PC-9 (cell line): ENCODE results near the gene ALKAL2. TPM values are rescaled to one million over a fixed set of nuclear protein-coding genes. Genes with fewer than 3 reads are reported as not detected.

ENCODE experiments used
- BruUV-seq: library from RNA; stranded (reverse); fragments of 400-500 nt; replicated peaks from 2 replicates; lab custom pipeline; 2021; lab: Mats Ljungman, UMichigan
- CTCF ChIA-PET: fragments of 300-600 bp; sonication (Branson Sonifier 250); formaldehyde crosslinking; loops from one replicate; lab custom pipeline; 2022; ENCODE audit warnings: antibody characterized with exemption; lab: Charles Lee
- POLR2A ChIA-PET: fragments of 300-600 bp; sonication (Branson Sonifier 250); formaldehyde crosslinking; loops from one replicate; lab custom pipeline; 2022; ENCODE audit warnings: antibody characterized with exemption; ENCODE audit not compliant: unreplicated experiment; lab: Charles Lee
- DNase-seq, 2 experiments: peaks; one replicate each; pipeline versions ENCODE4 v3.0.0 to v3.0.0-alpha.2; 2015 to 2022; ENCODE audit warnings: mixed read lengths in 1 of 2
- H2AFZ ChIP-seq: fragments of 200-600 bp; sonication (generic); 2 replicates; pipeline ENCODE4 v1.8.1; 2017; ENCODE audit warnings: antibody characterized with exemption
- H3F3A ChIP-seq: fragments of 200-600 bp; sonication (generic); 2 replicates; pipeline ENCODE4 v1.8.1; 2017; ENCODE audit warnings: antibody characterized with exemption, mild to moderate bottlenecking, low read depth; ENCODE audit not compliant: insufficient read depth
- H3K27ac ChIP-seq: fragments of 200-600 bp; sonication (generic); 2 replicates; pipeline ENCODE4 v1.6.1; 2016; ENCODE audit warnings: mixed run types
- H3K27me3 ChIP-seq: fragments of 200-600 bp; sonication (generic); 2 replicates; pipeline ENCODE4 v1.6.1; 2016; ENCODE audit warnings: low read depth, mixed run types; ENCODE audit not compliant: insufficient read depth
- H3K36me3 ChIP-seq: fragments of 200-600 bp; sonication (generic); 2 replicates; pipeline ENCODE4 v1.6.1; 2016; ENCODE audit warnings: low read depth, mixed run types
- H3K4me1 ChIP-seq: fragments of 200-600 bp; sonication (generic); replicated peaks from 2 replicates; pipeline ENCODE4 v1.6.1; 2016; ENCODE audit warnings: mixed run types; ENCODE audit not compliant: insufficient read depth
- H3K4me2 ChIP-seq: fragments of 200-600 bp; sonication (generic); 2 replicates; pipeline ENCODE4 v1.6.1; 2017; ENCODE audit warnings: mixed run types
- H3K4me3 ChIP-seq: fragments of 200-600 bp; sonication (generic); 2 replicates; pipeline ENCODE4 v1.6.1; 2016; ENCODE audit warnings: mixed run types
- H3K79me2 ChIP-seq: fragments of 200-600 bp; sonication (generic); 2 replicates; pipeline ENCODE4 v1.6.1; 2017; ENCODE audit warnings: low read depth, mixed run types
- H3K9me2 ChIP-seq: fragments of 200-600 bp; sonication (generic); 2 replicates; pipeline ENCODE4 v1.8.1; 2017; ENCODE audit warnings: mild to moderate bottlenecking; ENCODE audit not compliant: insufficient read depth
- H3K9me3 ChIP-seq: fragments of 200-600 bp; sonication (generic); 2 replicates; pipeline ENCODE4 v1.8.1; 2016; ENCODE audit warnings: low read depth; ENCODE audit not compliant: insufficient read depth
- H4K20me1 ChIP-seq: fragments of 200-600 bp; sonication (generic); 2 replicates; pipeline ENCODE4 v1.8.1; 2017; ENCODE audit not compliant: insufficient read depth
- CTCF ChIP-seq: fragments of 200-600 bp; sonication (generic); conservative IDR thresholded peaks from 2 replicates; pipeline ENCODE4 v1.6.1; 2017; ENCODE audit warnings: mixed run types, antibody characterized with exemption, mild to moderate bottlenecking, moderate library complexity
- EZH2 ChIP-seq: fragments of 200-600 bp; sonication (generic); IDR thresholded peaks from 2 replicates; pipeline ENCODE4 v1.8.0; 2017; ENCODE audit warnings: antibody characterized with exemption, low read depth
- intact Hi-C: fragments of 100-400 bp; cut with micrococcal nuclease; formaldehyde crosslinking; loops from one replicate; pipeline ENCODE4 v1.10.0; 2022; ENCODE audit not compliant: unreplicated experiment
- total RNA-seq: library from RNA; stranded (reverse); gene quantifications from 2 replicates; pipeline ENCODE4 v1.2.3, GENCODE V29; 2021

ALKAL2 gene
- total RNA-seq, 1 experiment from 2014 or later, result not detected

- no peaks in the 10 kb centered on the region; the same call in 1 of the 2 replicates for H3F3A ChIP-seq
- no peak overlapping the region for H2AFZ ChIP-seq
- H3K9me3 ChIP-seq, result peaks cover 8% of the 10 kb centered on the region
- no peaks in the 10 kb centered on the region; the same call in 1 of the 2 replicates for H4K20me1 ChIP-seq
- intact Hi-C loops, result no loop called here
- no peak overlapping the region for H3K4me2 ChIP-seq
- H3K4me1 ChIP-seq, result no peaks in the 10 kb centered on the region
- no peak overlapping the region for H3K4me3 ChIP-seq
- peaks cover 38% of the 10 kb centered on the region for H3K36me3 ChIP-seq
- POLR2A ChIA-PET, result no interaction called here
- no TSS peak for BruUV-seq
- no peaks in the 10 kb centered on the region for H3K79me2 ChIP-seq
- no peak overlapping the region for H3K27ac ChIP-seq
- H3K27me3 ChIP-seq, result no peaks in the 10 kb centered on the region
- no peak for DNase-seq
- no peak for TF ChIP-seq EZH2
- TF ChIP-seq CTCF, result no peak
- no peaks in the 10 kb centered on the region for H3K9me2 ChIP-seq
- CTCF ChIA-PET, result no interaction called here
These were observed 49.0 kb downstream of the ALKAL2 start for GRCh38 chr2:238869-239268.

GRCh38 chr2:238431-238830 lies 49.5 kb downstream of the ALKAL2 start:
- Histone ChIP-seq H3K4me3 (no peak overlapping the region), H3K36me3 (peaks cover 38% of the 10 kb centered on the region), H3K4me2 (no peak overlapping the region), H2AFZ (no peak overlapping the region), H3K27me3 (no peaks in the 10 kb centered on the region), H3K4me1 (no peaks in the 10 kb centered on the region), H3F3A (no peaks in the 10 kb centered on the region; the same call in 1 of the 2 replicates), H3K79me2 (no peaks in the 10 kb centered on the region), H3K9me3 (peaks cover 8% of the 10 kb centered on the region), H4K20me1 (no peaks in the 10 kb centered on the region; the same call in 1 of the 2 replicates), H3K9me2 (no peaks in the 10 kb centered on the region), H3K27ac (no peak overlapping the region)
- POLR2A ChIA-PET, result no interaction called here
- BruUV-seq, result no TSS peak
- CTCF ChIA-PET, result no interaction called here
- intact Hi-C loops, result no loop called here
- no peak for TF ChIP-seq EZH2
- no peak for DNase-seq

GRCh38 chr2:237878-238277 lies 50.0 kb downstream of the ALKAL2 start:
- Histone ChIP-seq H2AFZ (no peak overlapping the region), H3K9me2 (no peaks in the 10 kb centered on the region), H4K20me1 (no peaks in the 10 kb centered on the region; the same call in 1 of the 2 replicates), H3K4me2 (no peak overlapping the region), H3K79me2 (no peaks in the 10 kb centered on the region), H3K4me3 (no peak overlapping the region), H3K27ac (no peak overlapping the region), H3K4me1 (no peaks in the 10 kb centered on the region), H3K36me3 (peaks cover 35% of the 10 kb centered on the region), H3F3A (no peaks in the 10 kb centered on the region; the same call in 1 of the 2 replicates), H3K9me3 (peaks cover 8% of the 10 kb centered on the region), H3K27me3 (no peaks in the 10 kb centered on the region)
- ChIA-PET CTCF (no interaction called here), POLR2A (no interaction called here)
- DNase-seq, result no peak
- no peak for TF ChIP-seq CTCF
- TF ChIP-seq EZH2, result no peak
- intact Hi-C loops, result no loop called here
- BruUV-seq, result no TSS peak
